ENCODE data around the gene PEAR1. TPM values are rescaled to one million over a fixed set of nuclear protein-coding genes. Genes with fewer than 3 reads are reported as not detected.

Gene PEAR1
- total RNA-seq, 1 donor, result 12.1 TPM

GRCh38 chr1:156860113-156860627 lies 33.3 kb upstream of the PEAR1 start:
- peak; percentile 85 for TF ChIP-seq CTCF (IDR thresholded peaks at IDR 0.05; ENCODE audit: insufficient read depth, low read depth, low read length)
- peak overlapping the region; percentile 54 for H3K4me3 ChIP-seq (ENCODE audit: low read depth, low read length)
- DNase-seq (ENCODE audit: low read depth), result peak; percentile 45

- peak; percentile 29 for DNase-seq (ENCODE audit: low read depth)
Observed at GRCh38 chr1:156860628-156861423, 32.7 kb upstream of the PEAR1 start, which contains the start of gene NTRK1. TSS of gene NTRK1 (plus strand) at chr1:156860865. CDS start at chr1:156860935, 70 bp downstream.

GRCh38 chr1:156862584-156862983 lies 30.9 kb upstream of the PEAR1 start:
- no peak overlapping the region for H3K4me3 ChIP-seq (ENCODE audit: low read depth, low read length)
- no peak for DNase-seq (ENCODE audit: low read depth)
- no peak for TF ChIP-seq CTCF (IDR thresholded peaks at IDR 0.05; ENCODE audit: insufficient read depth, low read depth, low read length)

More at GRCh38 chr1:156860628-156861423, 32.7 kb upstream of the PEAR1 start, which contains the start of gene NTRK1:
- peak within 1 kb of the TSS; percentile 54 for H3K4me3 ChIP-seq (ENCODE audit: low read depth, low read length)
- TF ChIP-seq CTCF (IDR thresholded peaks at IDR 0.05; ENCODE audit: insufficient read depth, low read depth, low read length), result no peak

- no peak overlapping the region for H3K4me3 ChIP-seq (ENCODE audit: low read depth, low read length)
- no peak for DNase-seq (ENCODE audit: low read depth)
- no peak for TF ChIP-seq CTCF (IDR thresholded peaks at IDR 0.05; ENCODE audit: insufficient read depth, low read depth, low read length)
Observed at GRCh38 chr1:156862997-156863599, 30.4 kb upstream of the PEAR1 start.

GRCh38 chr1:156863631-156864030 lies 29.9 kb upstream of the PEAR1 start:
- TF ChIP-seq CTCF (IDR thresholded peaks at IDR 0.05; ENCODE audit: insufficient read depth, low read depth, low read length), result no peak
- DNase-seq (ENCODE audit: low read depth), result no peak
- no peak overlapping the region for H3K4me3 ChIP-seq (ENCODE audit: low read depth, low read length)

GRCh38 chr1:156864796-156865195 lies 28.7 kb upstream of the PEAR1 start:
- no peak for TF ChIP-seq CTCF (IDR thresholded peaks at IDR 0.05; ENCODE audit: insufficient read depth, low read depth, low read length)
- no peak for DNase-seq (ENCODE audit: low read depth)
- no peak overlapping the region for H3K4me3 ChIP-seq (ENCODE audit: low read depth, low read length)
